Measurements from ENCODE around the gene RGS8. TPM values are rescaled to one million over a fixed set of nuclear protein-coding genes. Genes with fewer than 3 reads are reported as not detected.

RGS8 gene
- polyA plus RNA-seq, 1 donor from 2014 or later, result 8.3 TPM

Other genes with a start within 250 kb of the RGS8 start
- not detected in 2 replicates for gene RGSL1, start 234.4 kb downstream of the RGS8 start, polyA plus RNA-seq
- 0.47 and 0.76 TPM in 2 replicates for gene RNASEL, start 95.3 kb downstream of the RGS8 start, polyA plus RNA-seq
- gene RGS16, start 80.2 kb downstream of the RGS8 start, polyA plus RNA-seq, result 1.1 and 2.3 TPM in 2 replicates
- gene NPL, start 105.2 kb upstream of the RGS8 start, polyA plus RNA-seq, result 1.2 and 1.6 TPM in 2 replicates
- gene DHX9, start 154.8 kb upstream of the RGS8 start, polyA plus RNA-seq, result 193 and 236 TPM in 2 replicates